K562 (cell line): Measurements from ENCODE around the gene LPIN1. TPM values are rescaled to one million over a fixed set of nuclear protein-coding genes. Genes with fewer than 3 reads are reported as not detected.
A peak's percentile ranks its signal among the peaks of the same experiment; 100 is the strongest.

Experiments used
- CREM ChIP-seq: IDR thresholded peaks from 2 replicates; pipeline ENCODE4 v1.6.1; 2014; ENCODE audit warnings: antibody characterized with exemption, low read depth
- EP300 ChIP-seq: IDR thresholded peaks from 2 replicates; pipeline ENCODE4 v1.6.1; 2012; ENCODE audit warnings: low read length, improper control_type of control experiment
- FOXO4 ChIP-seq: fragments of 450-650 bp; formaldehyde crosslinking; IDR thresholded peaks from 2 replicates; pipeline ENCODE4 v1.4.0; 2020; ENCODE audit warnings: mild to moderate bottlenecking, moderate library complexity
- MCM3 ChIP-seq: fragments of 450-650 bp; IDR thresholded peaks from 2 replicates; pipeline ENCODE4 v1.6.1; 2016
- MEIS2 ChIP-seq: fragments of 450-650 bp; IDR thresholded peaks from 2 replicates; pipeline ENCODE4 v1.6.1; 2014; ENCODE audit warnings: mild to moderate bottlenecking; ENCODE audit not compliant: partially characterized antibody
- MYNN ChIP-seq, 2 experiments: sonication (generic); formaldehyde crosslinking in 1 of 2; IDR thresholded peaks; 2 replicates each; pipeline versions ENCODE4 v1.5.0 to v1.6.1; 2016 to 2020; ENCODE audit warnings: antibody characterized with exemption in 1 of 2, missing genetic modification reagents in 1 of 2
- PHB2 ChIP-seq: fragments of 450-650 bp; IDR thresholded peaks from 2 replicates; pipeline ENCODE4 v1.6.1; 2017; ENCODE audit warnings: low read depth
- SMARCA5 ChIP-seq: fragments of 450-650 bp; IDR thresholded peaks from 2 replicates; pipeline ENCODE4 v1.6.1; 2016
- SMARCC2 ChIP-seq: fragments of 450-650 bp; IDR thresholded peaks from 2 replicates; pipeline ENCODE4 v1.6.1; 2017; ENCODE audit warnings: antibody characterized with exemption, moderate library complexity, mild to moderate bottlenecking, low read depth
- ZBTB8A ChIP-seq: fragments of 450-650 bp; IDR thresholded peaks from 2 replicates; pipeline ENCODE4 v1.6.1; 2018; ENCODE audit warnings: mild to moderate bottlenecking, moderate library complexity; ENCODE audit not compliant: partially characterized antibody
- ZNF124 ChIP-seq: sonication (generic); formaldehyde crosslinking; IDR thresholded peaks from 2 replicates; pipeline ENCODE4 v1.8.1; 2022; ENCODE audit warnings: missing genetic modification reagents
- ZNF318 ChIP-seq, 2 experiments: fragments of 450-650 bp; IDR thresholded peaks; 2 replicates each; pipeline ENCODE4 v1.6.1; 2016; ENCODE audit warnings: mild to moderate bottlenecking in 2 of 2, borderline replicate concordance in 1 of 2, low read depth in 1 of 2, moderate library complexity in 1 of 2
- polyA plus RNA-seq, 8 experiments: library from polyadenylated mRNA; depleted of rRNA in 4 of 8; stranded (reverse) in 5 of 8; unstranded in 3 of 8; fragments of >200 nt; fragmentation: Nextera tagmentation in 2 of 8; fragmentation: Illumina TruSeq in 1 of 8; extraction: Ambion mirVana in 2 of 8; extraction: Trizol in 1 of 8; gene quantifications; 2 replicates each; pipeline versions ENCODE4 v1.2.1 to v1.2.3, GENCODE V29; 2011 to 2014; ENCODE audit warnings: inconsistent platforms in 1 of 8, missing spikeins in 1 of 8
- total RNA-seq, 7 experiments: library from RNA; depleted of rRNA in 6 of 7; stranded (reverse); fragments of >200 nt in 6 of 7; fragmentation: Illumina TruSeq in 2 of 7; extraction: Trizol in 2 of 7; gene quantifications; 2 replicates each; pipeline versions ENCODE4 v1.2.1 to v1.2.3, GENCODE V29; 2011 to 2021; ENCODE audit warnings: low replicate concordance in 1 of 7
- TF ChIP-seq, protein P1 (sequence below): fragments of 450-650 bp; IDR thresholded peaks from 2 replicates; pipeline ENCODE4 v1.7.0; 2016; ENCODE audit warnings: borderline replicate concordance
- TF ChIP-seq, protein P2 (sequence below): fragments of 450-650 bp; IDR thresholded peaks from one replicate; pipeline ENCODE4 v1.6.1; 2018; ENCODE audit warnings: mild to moderate bottlenecking, moderate library complexity; ENCODE audit not compliant: partially characterized antibody

LPIN1 gene
- total and polyA plus RNA-seq, 9 of the 15 experiments (the other 6 are each of a cell fraction or from before 2014, with no cell fraction given) = 9.2 to 84.0 (median 27.8) TPM

DNA sequence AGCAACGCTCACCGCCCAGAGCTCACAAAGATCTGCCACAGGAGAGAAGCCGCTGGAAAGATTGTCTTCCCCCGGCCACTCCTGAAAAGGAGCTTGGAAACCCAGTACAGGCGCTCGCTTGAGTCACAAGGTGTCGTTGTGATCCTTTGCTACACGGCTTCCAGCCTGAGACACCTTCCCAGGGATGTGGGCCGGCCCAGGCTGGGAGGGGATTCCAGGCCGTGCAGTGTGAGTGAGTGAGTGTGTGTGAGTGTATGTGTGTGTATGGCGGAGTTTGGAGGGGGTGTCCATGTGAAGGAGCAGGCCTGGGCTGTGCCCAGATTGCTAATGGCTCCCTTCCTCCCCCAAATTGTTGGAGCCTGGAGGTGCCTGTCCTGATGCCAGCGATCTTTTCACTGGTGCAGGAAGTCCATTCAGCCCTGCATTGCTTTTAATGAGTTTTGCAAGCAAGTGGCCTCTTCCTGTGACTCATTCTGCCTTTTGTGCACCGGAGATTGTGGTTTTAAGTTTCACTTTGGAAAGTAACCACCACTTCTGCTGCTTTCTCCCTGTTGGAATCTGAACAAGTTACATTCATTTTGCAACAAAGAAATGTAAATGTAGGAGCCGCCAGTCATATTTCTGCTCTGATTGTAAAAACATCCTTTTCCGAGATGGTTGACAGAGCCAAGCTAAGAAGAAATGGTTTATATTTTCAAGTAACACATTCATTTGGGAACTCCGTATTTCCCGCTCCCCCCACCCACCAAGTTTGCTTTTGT, 83.7 kb downstream of the LPIN1 start (continued):
- 0 out of 4 replicates have a peak, but pooled peaks of 1 of the 2 experiments have one; percentile 65 for TF ChIP-seq ZNF318 (IDR thresholded peaks at IDR 0.05; ENCODE audit: borderline replicate concordance in 1 of 2, low read depth in 1 of 2)
- TF ChIP-seq EP300 = peak; percentile 77
- TF ChIP-seq ZBTB8A = no peak
- TF ChIP-seq MCM3 = no peak
- TF ChIP-seq SMARCA5 = peak; percentile 28; the same call in 1 of the 2 replicates
- TF ChIP-seq, protein P1, sequence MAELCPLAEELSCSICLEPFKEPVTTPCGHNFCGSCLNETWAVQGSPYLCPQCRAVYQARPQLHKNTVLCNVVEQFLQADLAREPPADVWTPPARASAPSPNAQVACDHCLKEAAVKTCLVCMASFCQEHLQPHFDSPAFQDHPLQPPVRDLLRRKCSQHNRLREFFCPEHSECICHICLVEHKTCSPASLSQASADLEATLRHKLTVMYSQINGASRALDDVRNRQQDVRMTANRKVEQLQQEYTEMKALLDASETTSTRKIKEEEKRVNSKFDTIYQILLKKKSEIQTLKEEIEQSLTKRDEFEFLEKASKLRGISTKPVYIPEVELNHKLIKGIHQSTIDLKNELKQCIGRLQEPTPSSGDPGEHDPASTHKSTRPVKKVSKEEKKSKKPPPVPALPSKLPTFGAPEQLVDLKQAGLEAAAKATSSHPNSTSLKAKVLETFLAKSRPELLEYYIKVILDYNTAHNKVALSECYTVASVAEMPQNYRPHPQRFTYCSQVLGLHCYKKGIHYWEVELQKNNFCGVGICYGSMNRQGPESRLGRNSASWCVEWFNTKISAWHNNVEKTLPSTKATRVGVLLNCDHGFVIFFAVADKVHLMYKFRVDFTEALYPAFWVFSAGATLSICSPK = no peak
- no peak for TF ChIP-seq ZNF124 (CRISPR knock-in tag)
- TF ChIP-seq, protein P2, sequence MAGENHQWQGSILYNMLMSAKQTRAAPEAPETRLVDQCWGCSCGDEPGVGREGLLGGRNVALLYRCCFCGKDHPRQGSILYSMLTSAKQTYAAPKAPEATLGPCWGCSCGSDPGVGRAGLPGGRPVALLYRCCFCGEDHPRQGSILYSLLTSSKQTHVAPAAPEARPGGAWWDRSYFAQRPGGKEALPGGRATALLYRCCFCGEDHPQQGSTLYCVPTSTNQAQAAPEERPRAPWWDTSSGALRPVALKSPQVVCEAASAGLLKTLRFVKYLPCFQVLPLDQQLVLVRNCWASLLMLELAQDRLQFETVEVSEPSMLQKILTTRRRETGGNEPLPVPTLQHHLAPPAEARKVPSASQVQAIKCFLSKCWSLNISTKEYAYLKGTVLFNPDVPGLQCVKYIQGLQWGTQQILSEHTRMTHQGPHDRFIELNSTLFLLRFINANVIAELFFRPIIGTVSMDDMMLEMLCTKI = no peak
- no peak for TF ChIP-seq MEIS2
- no peak for TF ChIP-seq PHB2
- TF ChIP-seq FOXO4 = no peak
- peak; percentile 85 for TF ChIP-seq MYNN (IDR thresholded peaks at IDR 0.05)
- no peak for TF ChIP-seq MYNN (CRISPR knock-in tag; IDR thresholded peaks at IDR 0.05)
- TF ChIP-seq CREM = no peak
- peak; percentile 84 for TF ChIP-seq SMARCC2
